Fibroblast of lung (primary cell): ENCODE measurements around the gene P4HTM. TPM values are rescaled to one million over a fixed set of nuclear protein-coding genes. Genes with fewer than 3 reads are reported as not detected.

Experiments
- DNase-seq, 2 donors: peaks; one replicate each; pipeline versions ENCODE4 v3.0.0 to v3.0.0-alpha.2; 2010; ENCODE audit warnings: low read depth in 2 of 2
- H2AFZ ChIP-seq: 2 replicates; pipeline ENCODE4 v1.5.1; 2012; ENCODE audit warnings: low read length, control low read depth, inconsistent platforms
- H3K27ac ChIP-seq: 2 replicates; pipeline ENCODE4 v1.5.1; 2011; ENCODE audit warnings: low read length, control low read depth; ENCODE audit not compliant: insufficient read depth
- H3K27me3 ChIP-seq: 2 replicates; pipeline ENCODE4 v1.5.1; 2011; ENCODE audit warnings: mild to moderate bottlenecking, low read length; ENCODE audit not compliant: control insufficient read depth, insufficient read depth
- H3K36me3 ChIP-seq: 2 replicates; pipeline ENCODE4 v1.5.1; 2011; ENCODE audit warnings: low read length; ENCODE audit not compliant: control insufficient read depth, insufficient read depth
- H3K4me1 ChIP-seq: 2 replicates; pipeline ENCODE4 v1.5.1; 2011; ENCODE audit warnings: low read length; ENCODE audit not compliant: control insufficient read depth, insufficient read depth; ENCODE audit errors: extremely low read depth
- H3K4me2 ChIP-seq: 2 replicates; pipeline ENCODE4 v1.5.1; 2011; ENCODE audit warnings: low read length, control low read depth; ENCODE audit not compliant: insufficient read depth; ENCODE audit errors: extremely low read depth
- H3K4me3 ChIP-seq, 4 experiments: fragments of 200-600 bp in 1 of 4; sonication (generic) in 1 of 4; replicated peaks in 1 of 4; 2 replicates each; pipeline ENCODE4 v1.5.1; 2011 to 2016; ENCODE audit warnings: low read length in 4 of 4, low read depth in 3 of 4, mild to moderate bottlenecking in 3 of 4, control low read depth in 2 of 4, inconsistent platforms in 1 of 4, mixed read lengths in 1 of 4; ENCODE audit not compliant: insufficient read depth in 1 of 4; ENCODE audit errors: control extremely low read depth in 1 of 4
- H3K79me2 ChIP-seq: 2 replicates; pipeline ENCODE4 v1.5.1; 2012; ENCODE audit warnings: mild to moderate bottlenecking, low read length, inconsistent platforms; ENCODE audit not compliant: control insufficient read depth, insufficient read depth
- H3K9ac ChIP-seq: 2 replicates; pipeline ENCODE4 v1.5.1; 2011; ENCODE audit warnings: mild to moderate bottlenecking, low read length, control low read depth; ENCODE audit not compliant: insufficient read depth
- H3K9me3 ChIP-seq: 2 replicates; pipeline ENCODE4 v1.5.1; 2012; ENCODE audit warnings: low read depth, low read length; ENCODE audit not compliant: control insufficient read depth, insufficient read depth
- H4K20me1 ChIP-seq: 2 replicates; pipeline ENCODE4 v1.5.1; 2011; ENCODE audit warnings: low read length; ENCODE audit not compliant: control insufficient read depth, insufficient read depth; ENCODE audit errors: extremely low read depth
- EZH2 ChIP-seq: IDR thresholded peaks from 2 replicates; pipeline ENCODE4 v1.5.1; 2012; ENCODE audit warnings: low read length, control low read depth, mild to moderate bottlenecking; ENCODE audit errors: missing control alignments
- polyA plus RNA-seq, 2 donors: library from polyadenylated mRNA; depleted of rRNA in 1 of 2; stranded (reverse) in 1 of 2; unstranded in 1 of 2; fragments of >200 nt; gene quantifications; 2 replicates each; pipeline ENCODE4 v1.2.1, GENCODE V29; 2011 to 2012; ENCODE audit warnings: missing spikeins in 1 of 2
- total RNA-seq: library from RNA; depleted of rRNA; stranded (reverse); fragments of >200 nt; gene quantifications from 2 replicates; pipeline ENCODE4 v1.2.1, GENCODE V29; 2014
- TF ChIP-seq, protein P1 (sequence below), 2 donors: IDR thresholded peaks in 1 of 2; conservative IDR thresholded peaks in 1 of 2; 1 replicate in 1 of 2; 2 replicates in 1 of 2; pipeline ENCODE4 v1.5.1; 2011 to 2012; ENCODE audit warnings: low read length in 2 of 2, control low read depth in 1 of 2, inconsistent platforms in 1 of 2, low read depth in 1 of 2, mild to moderate bottlenecking in 1 of 2

Gene P4HTM
- total and polyA plus RNA-seq, 2 donors (not counting 1 experiment from before 2014, with no cell fraction given): 16.2 to 46.7 TPM

DNA sequence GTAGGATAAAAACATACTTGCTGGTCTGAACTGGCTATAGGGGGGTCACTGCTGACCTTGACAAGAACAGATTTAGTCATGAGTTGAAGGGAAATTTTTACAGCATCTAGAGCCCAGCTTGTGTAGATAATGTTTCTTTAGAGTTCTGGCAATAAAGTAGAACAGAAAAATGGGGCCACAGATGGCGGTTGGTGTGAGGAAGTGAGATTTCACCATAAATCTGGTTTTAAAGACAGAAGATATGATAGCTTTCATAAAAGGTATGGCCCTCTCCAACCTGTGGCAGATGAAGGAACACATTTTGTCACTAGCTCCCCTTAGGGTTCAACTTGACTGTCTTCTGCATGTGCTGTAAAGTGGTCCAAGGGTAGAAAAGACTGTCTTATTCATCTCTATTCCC is 63.5 kb downstream of the P4HTM start:
- H3K4me1 ChIP-seq: no peaks in the 10 kb centered on the region
- H3K4me2 ChIP-seq: no peak overlapping the region
- peaks cover 13% of the 10 kb centered on the region for H3K36me3 ChIP-seq
- peaks cover 5% of the 10 kb centered on the region for H3K79me2 ChIP-seq
- no peaks in the 10 kb centered on the region for H3K27me3 ChIP-seq
- no peak for DNase-seq
- no peak overlapping the region for H3K4me3 ChIP-seq
- H3K27ac ChIP-seq: no peak overlapping the region
- H4K20me1 ChIP-seq: no peaks in the 10 kb centered on the region
- no peak overlapping the region for H3K9ac ChIP-seq
- H3K9me3 ChIP-seq: no peaks in the 10 kb centered on the region
- no peak overlapping the region for H2AFZ ChIP-seq
- TF ChIP-seq EZH2: no peak
- TF ChIP-seq, protein P1, sequence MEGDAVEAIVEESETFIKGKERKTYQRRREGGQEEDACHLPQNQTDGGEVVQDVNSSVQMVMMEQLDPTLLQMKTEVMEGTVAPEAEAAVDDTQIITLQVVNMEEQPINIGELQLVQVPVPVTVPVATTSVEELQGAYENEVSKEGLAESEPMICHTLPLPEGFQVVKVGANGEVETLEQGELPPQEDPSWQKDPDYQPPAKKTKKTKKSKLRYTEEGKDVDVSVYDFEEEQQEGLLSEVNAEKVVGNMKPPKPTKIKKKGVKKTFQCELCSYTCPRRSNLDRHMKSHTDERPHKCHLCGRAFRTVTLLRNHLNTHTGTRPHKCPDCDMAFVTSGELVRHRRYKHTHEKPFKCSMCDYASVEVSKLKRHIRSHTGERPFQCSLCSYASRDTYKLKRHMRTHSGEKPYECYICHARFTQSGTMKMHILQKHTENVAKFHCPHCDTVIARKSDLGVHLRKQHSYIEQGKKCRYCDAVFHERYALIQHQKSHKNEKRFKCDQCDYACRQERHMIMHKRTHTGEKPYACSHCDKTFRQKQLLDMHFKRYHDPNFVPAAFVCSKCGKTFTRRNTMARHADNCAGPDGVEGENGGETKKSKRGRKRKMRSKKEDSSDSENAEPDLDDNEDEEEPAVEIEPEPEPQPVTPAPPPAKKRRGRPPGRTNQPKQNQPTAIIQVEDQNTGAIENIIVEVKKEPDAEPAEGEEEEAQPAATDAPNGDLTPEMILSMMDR (conservative IDR thresholded peaks at IDR 0.05 in 1 of 2, IDR thresholded peaks at IDR 0.05 in 1 of 2; ENCODE audit: low read depth in 1 of 2, low read length in 2 of 2): no peak

DNA sequence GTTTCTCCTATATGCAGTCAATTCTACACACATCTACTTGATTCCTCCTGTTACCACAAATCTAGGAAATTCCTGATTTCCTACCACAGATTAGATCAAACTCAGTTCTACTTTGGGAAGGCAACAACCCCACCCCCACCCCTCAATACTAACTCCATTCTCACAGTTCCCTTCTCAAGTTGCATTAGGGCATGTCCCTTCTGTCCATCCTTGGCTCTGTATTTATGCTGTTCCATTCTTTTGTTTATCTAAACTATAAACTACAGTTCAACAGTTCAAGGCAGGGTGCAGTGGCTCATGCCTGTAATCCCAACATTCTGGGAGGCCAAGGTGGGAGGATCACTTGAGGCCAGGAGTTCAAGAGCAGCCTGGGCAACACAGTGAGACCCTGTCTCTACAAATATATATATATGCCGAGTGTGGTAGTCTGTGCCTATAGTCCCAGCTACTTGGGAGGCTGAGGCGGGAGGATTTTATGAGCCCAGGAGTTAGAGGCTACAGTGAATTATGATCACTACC is 64.4 kb downstream of the P4HTM start:
- Histone ChIP-seq H2AFZ (no peak overlapping the region), H3K9me3 (no peaks in the 10 kb centered on the region), H3K27me3 (no peaks in the 10 kb centered on the region), H3K4me2 (no peak overlapping the region), H3K79me2 (peaks cover 5% of the 10 kb centered on the region), H3K4me3 (no peak overlapping the region), H3K4me1 (no peaks in the 10 kb centered on the region), H3K36me3 (peaks cover 13% of the 10 kb centered on the region), H3K27ac (no peak overlapping the region), H4K20me1 (no peaks in the 10 kb centered on the region), H3K9ac (no peak overlapping the region)
- TF ChIP-seq, protein P1 (conservative IDR thresholded peaks at IDR 0.05 in 1 of 2, IDR thresholded peaks at IDR 0.05 in 1 of 2; ENCODE audit: low read depth in 1 of 2, low read length in 2 of 2): no peak
- no peak for TF ChIP-seq EZH2
- peak in 1 of 2 donors; percentile 62 for DNase-seq

Other genes with a start within 250 kb of the P4HTM start
- gene PRKAR2A, start 142.4 kb upstream of the P4HTM start, total RNA-seq: 17.8 and 18.7 TPM in 2 replicates
- 19.1 and 22.3 TPM in 2 replicates for gene PRKAR2A, start 142.4 kb upstream of the P4HTM start, polyA plus RNA-seq
- 13.1 and 25.1 TPM in 2 replicates for gene SLC25A20, start 91.4 kb upstream of the P4HTM start, total RNA-seq
- gene SLC25A20, start 91.4 kb upstream of the P4HTM start, polyA plus RNA-seq: 40.3 and 40.6 TPM in 2 replicates
- 80.1 and 91.7 TPM in 2 replicates for gene ARIH2, start 71.4 kb upstream of the P4HTM start, total RNA-seq
- 65.8 and 71.4 TPM in 2 replicates for gene ARIH2, start 71.4 kb upstream of the P4HTM start, polyA plus RNA-seq
- 59.6 and 77.9 TPM in 2 replicates for gene WDR6, start 17.1 kb downstream of the P4HTM start, total RNA-seq
- gene WDR6, start 17.1 kb downstream of the P4HTM start, polyA plus RNA-seq: 58.7 and 68.2 TPM in 2 replicates
- 53.4 and 70.2 TPM in 2 replicates for gene DALRD3, start 28.3 kb downstream of the P4HTM start, total RNA-seq
- gene DALRD3, start 28.3 kb downstream of the P4HTM start, polyA plus RNA-seq: 40.2 and 50.8 TPM in 2 replicates
- 71.1 and 113 TPM in 2 replicates for gene NDUFAF3, start 31.9 kb downstream of the P4HTM start, total RNA-seq
- gene NDUFAF3, start 31.9 kb downstream of the P4HTM start, polyA plus RNA-seq: 57.3 and 69.1 TPM in 2 replicates
- gene IMPDH2, start 39.2 kb downstream of the P4HTM start, total RNA-seq: 448 and 560 TPM in 2 replicates
- gene IMPDH2, start 39.2 kb downstream of the P4HTM start, polyA plus RNA-seq: 187 and 203 TPM in 2 replicates
- gene QRICH1, start 103.8 kb downstream of the P4HTM start, total RNA-seq: 50.3 and 59.0 TPM in 2 replicates
- gene QRICH1, start 103.8 kb downstream of the P4HTM start, polyA plus RNA-seq: 48.7 and 71.6 TPM in 2 replicates
- 292 and 304 TPM in 2 replicates for gene QARS1, start 114.5 kb downstream of the P4HTM start, total RNA-seq
- 164 and 166 TPM in 2 replicates for gene QARS1, start 114.5 kb downstream of the P4HTM start, polyA plus RNA-seq
- 49.1 and 53.8 TPM in 2 replicates for gene USP19, start 130.6 kb downstream of the P4HTM start, total RNA-seq
- gene USP19, start 130.6 kb downstream of the P4HTM start, polyA plus RNA-seq: 23.3 and 25.0 TPM in 2 replicates
- gene LAMB2, start 142.8 kb downstream of the P4HTM start, total RNA-seq: 747 and 1,026 TPM in 2 replicates
- 285 and 375 TPM in 2 replicates for gene LAMB2, start 142.8 kb downstream of the P4HTM start, polyA plus RNA-seq
- gene CCDC71, start 176.1 kb downstream of the P4HTM start, total RNA-seq: 16.4 and 17.8 TPM in 2 replicates
- 13.0 and 16.1 TPM in 2 replicates for gene CCDC71, start 176.1 kb downstream of the P4HTM start, polyA plus RNA-seq
- 40.5 and 42.6 TPM in 2 replicates for gene KLHDC8B, start 181.4 kb downstream of the P4HTM start, total RNA-seq
- 26.7 and 34.4 TPM in 2 replicates for gene KLHDC8B, start 181.4 kb downstream of the P4HTM start, polyA plus RNA-seq